Endodermal cell (in vitro differentiated cells): ENCODE results near the gene BTG3. TPM values are rescaled to one million over a fixed set of nuclear protein-coding genes. Genes with fewer than 3 reads are reported as not detected.

Source experiments
- DNase-seq: peaks from one replicate; pipeline ENCODE4 v3.0.0-alpha.2; 2017
- H3K27ac ChIP-seq: 2 replicates; pipeline ENCODE4 v1.5.1; 2013; ENCODE audit warnings: mild to moderate bottlenecking, low read depth, low read length, moderate library complexity
- H3K27me3 ChIP-seq: 2 replicates; pipeline ENCODE4 v1.6.1; 2013; ENCODE audit warnings: mild to moderate bottlenecking, low read length, moderate library complexity; ENCODE audit not compliant: insufficient read depth, control insufficient read depth, poor library complexity, severe bottlenecking
- H3K36me3 ChIP-seq: 2 replicates; pipeline ENCODE4 v1.7.0; 2013; ENCODE audit warnings: mild to moderate bottlenecking, low read length, moderate library complexity; ENCODE audit not compliant: control insufficient read depth, insufficient read depth
- H3K4me1 ChIP-seq: one replicate; pipeline ENCODE4 v1.7.0; 2013; ENCODE audit warnings: low read length; ENCODE audit not compliant: control insufficient read depth, insufficient read depth
- H3K4me3 ChIP-seq: 2 replicates; pipeline ENCODE4 v1.5.1; 2013; ENCODE audit warnings: mild to moderate bottlenecking, low read length, moderate library complexity
- H3K9ac ChIP-seq: 2 replicates; pipeline ENCODE4 v1.6.1; 2013; ENCODE audit warnings: mild to moderate bottlenecking, low read length, moderate library complexity; ENCODE audit not compliant: poor library complexity, severe bottlenecking; ENCODE audit errors: extremely low read depth
- H3K9me3 ChIP-seq: 2 replicates; pipeline ENCODE4 v1.6.1; 2013; ENCODE audit warnings: mild to moderate bottlenecking, low read length, moderate library complexity; ENCODE audit not compliant: control insufficient read depth
- H3K27ac Mint-ChIP-seq: 2 replicates; pipeline ENCODE4 v1.8.0; 2020; ENCODE audit warnings: mixed read lengths
- H3K27me3 Mint-ChIP-seq: 2 replicates; pipeline ENCODE4 v1.8.0; 2021; ENCODE audit warnings: mild to moderate bottlenecking, mixed read lengths; ENCODE audit not compliant: insufficient read depth
- H3K36me3 Mint-ChIP-seq: 2 replicates; pipeline ENCODE4 v1.8.0; 2020; ENCODE audit warnings: low read depth, mixed read lengths
- H3K4me1 Mint-ChIP-seq: 2 replicates; pipeline ENCODE4 v1.8.0; 2020; ENCODE audit warnings: mixed read lengths
- H3K4me3 Mint-ChIP-seq: 2 replicates; pipeline ENCODE4 v1.8.0; 2020; ENCODE audit warnings: mild to moderate bottlenecking, moderate library complexity, mixed read lengths
- H3K9me3 Mint-ChIP-seq: 2 replicates; pipeline ENCODE4 v1.8.0; 2020; ENCODE audit warnings: mild to moderate bottlenecking, mixed read lengths
- CTCF ChIP-seq: fragments of 200-600 bp; sonication (generic); conservative IDR thresholded peaks from 2 replicates; pipeline ENCODE4 v1.5.0; 2021; ENCODE audit warnings: antibody characterized with exemption, mild to moderate bottlenecking
- WGBS, 2 experiments: methylation state at CpG; one replicate each; pipeline versions ENCODE4 v1.1.5 to v1.1.7; 2013; ENCODE audit warnings: missing lambda C conversion rate in 2 of 2, mixed read lengths in 1 of 2; ENCODE audit not compliant: insufficient coverage in 1 of 2, insufficient read length in 1 of 2; 5-methylcytosine and 5-hydroxymethylcytosine counted together
- total RNA-seq, 2 donors: library from RNA; stranded (reverse); fragmentation: NEBNext Ultra II Directional in 1 of 2; extraction: Animal tissue kit (Norgen Biotek cat#: 25700) in 1 of 2; gene quantifications; 2 replicates in 1 of 2; 3 replicates in 1 of 2; pipeline ENCODE4 v1.2.1, GENCODE V29; 2021

Gene BTG3
- total RNA-seq, 2 donors from 2014 or later: 35.1 to 54.3 TPM

- Histone ChIP-seq H3K9ac (peak overlapping the region; percentile 94), H3K4me3 (peak overlapping the region; percentile 94), H3K36me3 (peaks cover 32% of the 10 kb centered on the region), H3K27me3 (no peaks in the 10 kb centered on the region), H3K4me1 (no peaks in the 10 kb centered on the region), H3K27ac (peak overlapping the region; percentile 80), H3K9me3 (no peaks in the 10 kb centered on the region)
- Mint-ChIP-seq H3K27me3 (peaks cover 9% of the 10 kb centered on the region), H3K4me3 (peak overlapping the region; percentile 83), H3K36me3 (peaks cover 27% of the 10 kb centered on the region), H3K9me3 (no peaks in the 10 kb centered on the region), H3K27ac (peak overlapping the region; percentile 91), H3K4me1 (peaks cover 11% of the 10 kb centered on the region)
- no peak for TF ChIP-seq CTCF
- DNase-seq: peak; percentile 83
- 0 to 3% methylated on average over 12 to 26 of the region's 26 CpGs for WGBS, 2 experiments
Observed at GRCh38 chr21:17611414-17612022, 1.2 kb downstream of the BTG3 start.

- H3K27me3 Mint-ChIP-seq: peaks cover 9% of the 10 kb centered on the region
- peak overlapping the region; percentile 91 for H3K27ac Mint-ChIP-seq
- WGBS, 2 experiments: 47 to 65% methylated on average over 3 to 9 of the region's 9 CpGs
- Histone ChIP-seq H3K4me3 (peak overlapping the region; percentile 94), H3K27ac (no peak overlapping the region), H3K9me3 (no peaks in the 10 kb centered on the region), H3K36me3 (peaks cover 37% of the 10 kb centered on the region), H3K4me1 (no peaks in the 10 kb centered on the region), H3K9ac (peak overlapping the region; percentile 94), H3K27me3 (no peaks in the 10 kb centered on the region)
- TF ChIP-seq CTCF: no peak
- peaks cover 11% of the 10 kb centered on the region for H3K4me1 Mint-ChIP-seq
- no peaks in the 10 kb centered on the region for H3K9me3 Mint-ChIP-seq
- no peak for DNase-seq
- peak overlapping the region; percentile 83 for H3K4me3 Mint-ChIP-seq
- peaks cover 27% of the 10 kb centered on the region for H3K36me3 Mint-ChIP-seq
Observed at GRCh38 chr21:17610911-17611310, 1.8 kb downstream of the BTG3 start.

- DNase-seq: no peak
- TF ChIP-seq CTCF: no peak
- Mint-ChIP-seq H3K4me1 (peaks cover 11% of the 10 kb centered on the region), H3K9me3 (no peaks in the 10 kb centered on the region), H3K27ac (no peak overlapping the region), H3K27me3 (peaks cover 7% of the 10 kb centered on the region), H3K36me3 (peaks cover 33% of the 10 kb centered on the region), H3K4me3 (no peak overlapping the region)
- H3K4me3 ChIP-seq: peak overlapping the region; percentile 94
- H3K4me1 ChIP-seq: no peaks in the 10 kb centered on the region
- no peak overlapping the region for H3K27ac ChIP-seq
- H3K27me3 ChIP-seq: no peaks in the 10 kb centered on the region
- no peak overlapping the region for H3K9ac ChIP-seq
- peaks cover 48% of the 10 kb centered on the region for H3K36me3 ChIP-seq
- no peaks in the 10 kb centered on the region for H3K9me3 ChIP-seq
- WGBS, 2 experiments: 93 to 100% methylated on average over 1 of the region's 2 CpGs
Observed at GRCh38 chr21:17609681-17610080, 3.0 kb downstream of the BTG3 start.
